Peyer's patch (tissue), 4 donors: ENCODE measurements around the gene SPANXN3.

ENCODE experiments used
- POLR2A ChIP-seq, 2 donors: fragments of 450-650 bp; IDR thresholded peaks; one replicate each; pipeline ENCODE4 v1.5.1; 2017; ENCODE audit warnings: antibody characterized with exemption in 2 of 2, mild to moderate bottlenecking in 2 of 2, moderate library complexity in 2 of 2
- TF ChIP-seq, protein P1 (sequence below), 6 experiments: fragments of 450-650 bp in 4 of 6; fragments of 200-600 bp in 2 of 6; sonication (generic) in 1 of 6; IDR thresholded peaks; one replicate each; pipeline ENCODE4 v1.5.1; 2017 to 2019; ENCODE audit warnings: antibody characterized with exemption in 6 of 6, mild to moderate bottlenecking in 3 of 6, moderate library complexity in 1 of 6

- TF ChIP-seq, protein P1, sequence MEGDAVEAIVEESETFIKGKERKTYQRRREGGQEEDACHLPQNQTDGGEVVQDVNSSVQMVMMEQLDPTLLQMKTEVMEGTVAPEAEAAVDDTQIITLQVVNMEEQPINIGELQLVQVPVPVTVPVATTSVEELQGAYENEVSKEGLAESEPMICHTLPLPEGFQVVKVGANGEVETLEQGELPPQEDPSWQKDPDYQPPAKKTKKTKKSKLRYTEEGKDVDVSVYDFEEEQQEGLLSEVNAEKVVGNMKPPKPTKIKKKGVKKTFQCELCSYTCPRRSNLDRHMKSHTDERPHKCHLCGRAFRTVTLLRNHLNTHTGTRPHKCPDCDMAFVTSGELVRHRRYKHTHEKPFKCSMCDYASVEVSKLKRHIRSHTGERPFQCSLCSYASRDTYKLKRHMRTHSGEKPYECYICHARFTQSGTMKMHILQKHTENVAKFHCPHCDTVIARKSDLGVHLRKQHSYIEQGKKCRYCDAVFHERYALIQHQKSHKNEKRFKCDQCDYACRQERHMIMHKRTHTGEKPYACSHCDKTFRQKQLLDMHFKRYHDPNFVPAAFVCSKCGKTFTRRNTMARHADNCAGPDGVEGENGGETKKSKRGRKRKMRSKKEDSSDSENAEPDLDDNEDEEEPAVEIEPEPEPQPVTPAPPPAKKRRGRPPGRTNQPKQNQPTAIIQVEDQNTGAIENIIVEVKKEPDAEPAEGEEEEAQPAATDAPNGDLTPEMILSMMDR (IDR thresholded peaks at IDR 0.05), result no peak
- no peak for TF ChIP-seq POLR2A (IDR thresholded peaks at IDR 0.05)
Measured at GRCh38 chrX:143462696-143463095, 54.6 kb downstream of the SPANXN3 start.
